NT2/D1 (cell line): ENCODE measurements around the gene RMI2.

Source experiments
- SUZ12 ChIP-seq: IDR thresholded peaks from 2 replicates; pipeline ENCODE4 v1.6.1; 2011; ENCODE audit not compliant: insufficient read length, insufficient read depth; ENCODE audit errors: extremely low read depth
- ZNF274 ChIP-seq: IDR thresholded peaks from 2 replicates; pipeline ENCODE4 v1.6.1; 2011; ENCODE audit warnings: mild to moderate bottlenecking, low read depth, low read length

DNA sequence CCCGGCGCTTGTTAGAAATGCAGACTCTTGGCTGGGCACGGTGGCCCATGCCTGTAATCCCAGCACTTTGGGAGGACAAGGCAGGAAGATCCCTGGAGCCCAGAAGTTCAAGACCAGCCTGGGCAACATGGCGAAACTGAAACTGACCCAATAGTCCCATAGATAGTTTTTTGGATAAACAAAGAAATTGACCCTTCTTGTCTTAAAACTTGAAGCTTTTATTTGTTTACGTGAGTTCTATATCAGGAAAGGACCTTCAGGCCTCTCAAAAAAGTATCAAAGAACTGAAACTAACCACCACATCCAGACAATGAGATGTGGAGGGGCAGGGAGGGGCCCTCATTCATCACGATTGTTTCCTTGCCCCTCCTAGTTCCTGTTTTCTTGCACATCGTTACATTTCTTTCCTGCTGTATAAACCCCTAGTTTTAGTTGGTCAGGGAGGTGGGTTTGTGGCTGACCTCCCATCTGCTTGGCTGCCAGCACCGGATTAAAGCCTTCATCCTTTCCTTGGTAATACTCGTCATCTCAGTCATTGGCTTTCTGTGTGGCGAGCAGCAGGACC is 34.2 kb upstream of the RMI2 start:
- no peak for TF ChIP-seq ZNF274
- TF ChIP-seq SUZ12 = no peak
